C4-2B (cell line): ENCODE data around the gene EXD3.

Experiments
- CTCF ChIP-seq: fragments of 450-650 bp; conservative IDR thresholded peaks from 2 replicates; pipeline ENCODE4 v1.5.1; 2017; ENCODE audit warnings: mild to moderate bottlenecking
- ZFX ChIP-seq: fragments of 450-650 bp; IDR thresholded peaks from 2 replicates; pipeline ENCODE4 v1.6.1; 2017

- TF ChIP-seq CTCF = no peak
- TF ChIP-seq ZFX = no peak
Measured at GRCh38 chr9:137294681-137295237, 128.2 kb downstream of the EXD3 start.
